ENCODE data around the gene TRAPPC3L. TPM values are rescaled to one million over a fixed set of nuclear protein-coding genes. Genes with fewer than 3 reads are reported as not detected.

TRAPPC3L gene
- total and polyA plus RNA-seq, 2 of the 8 experiments (the other 6 are each of a cell fraction or from before 2014, with no cell fraction given), result not detected

DNA sequence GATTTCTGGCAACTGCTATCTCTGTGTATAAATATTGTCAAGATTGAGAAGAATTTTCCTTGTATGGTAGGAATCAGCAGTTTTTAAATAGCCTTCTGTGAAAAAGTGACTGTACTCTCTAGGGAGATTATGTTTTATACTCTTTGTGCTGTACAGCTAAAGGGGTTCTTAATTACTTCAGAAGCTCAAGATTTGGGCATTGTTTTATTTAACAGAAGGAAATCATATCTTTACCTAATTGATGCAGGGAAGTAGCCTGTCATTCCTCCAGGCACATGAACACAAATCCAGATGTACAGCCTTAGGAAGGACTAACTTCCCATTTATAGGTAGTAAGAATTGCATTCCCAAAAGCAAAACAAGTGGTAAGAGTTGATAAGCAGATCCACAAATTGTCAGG, 32.8 kb downstream of the TRAPPC3L start:
- FAIRE-seq, result no peak

More for the DNA sequence above, 32.8 kb downstream of the TRAPPC3L start:
- no peak for DNase-seq (ENCODE audit: low read depth in 1 of 2, low spot score in 2 of 2)
- Histone ChIP-seq H4K91ac (replicated peaks; ENCODE audit: insufficient read length, low read length) (no peak overlapping the region), H3K79me2 (ENCODE audit: control insufficient read depth in 1 of 2, insufficient read depth in 2 of 2, low read length in 2 of 2) (no peaks in the 10 kb centered on the region), H3K79me1 (ENCODE audit: low read depth, low read length) (no peaks in the 10 kb centered on the region), H2BK20ac (ENCODE audit: low read length) (no peak overlapping the region), H2BK15ac (ENCODE audit: low read length) (no peak overlapping the region), H4K5ac (ENCODE audit: insufficient read length, low read depth, low read length) (no peak overlapping the region), H3K14ac (ENCODE audit: insufficient read length) (no peak overlapping the region), H3K4me2 (ENCODE audit: insufficient read depth in 1 of 2, low read depth in 2 of 2, low read length in 2 of 2) (no peak overlapping the region), H3K9me3 (ENCODE audit: insufficient read depth in 2 of 2, low read depth in 1 of 2, low read length in 1 of 2) (no peaks in the 10 kb centered on the region), H2AK5ac (ENCODE audit: low read depth, low read length) (no peak overlapping the region), H3K18ac (ENCODE audit: extremely low read depth, low read length) (no peak overlapping the region), H3K4me1 (replicated peaks in 1 of 4; ENCODE audit: control insufficient read depth in 3 of 4, insufficient read depth in 4 of 4, low read length in 3 of 4) (peaks cover 0 to 11% (median 4%) of the 10 kb centered on the region in 4 experiments; a peak in 4 of 7 replicates), H3K56ac (replicated peaks; ENCODE audit: insufficient read length, low read depth, low read length) (no peak overlapping the region), H2BK12ac (ENCODE audit: low read depth, low read length) (no peak overlapping the region), H3K4me3 (ENCODE audit: extremely low read depth in 1 of 4, insufficient read depth in 2 of 4, low read depth in 3 of 4, low read length in 4 of 4) (no peak overlapping the region), H4K20me1 (replicated peaks in 1 of 2; ENCODE audit: control insufficient read depth in 1 of 2, insufficient read depth in 2 of 2, low read length in 2 of 2) (no peaks in the 10 kb centered on the region), H3K27ac (ENCODE audit: low read depth, low read length) (no peak overlapping the region), H2BK120ac (replicated peaks; ENCODE audit: low read depth, low read length) (no peak overlapping the region), H3K27me3 (replicated peaks in 1 of 4; ENCODE audit: control insufficient read depth in 3 of 4, extremely low read depth in 1 of 4, insufficient read depth in 3 of 4, low read length in 3 of 4) (peaks cover 0 to 1% (median 0%) of the 10 kb centered on the region in 4 experiments; a peak in 1 of 7 replicates), H3K9ac (replicated peaks in 1 of 4; ENCODE audit: extremely low read depth in 1 of 4, low read depth in 3 of 4, low read length in 3 of 4) (no peak overlapping the region), H3K23ac (ENCODE audit: insufficient read length) (no peak overlapping the region), H3K23me2 (ENCODE audit: low read depth, low read length) (no peaks in the 10 kb centered on the region), H3K36me3 (ENCODE audit: control insufficient read depth in 2 of 4, insufficient read depth in 4 of 4, low read length in 3 of 4) (no peaks in the 10 kb centered on the region), H2BK5ac (ENCODE audit: low read depth, low read length) (no peak overlapping the region), H2AFZ (ENCODE audit: low read length) (no peak overlapping the region), H4K8ac (ENCODE audit: extremely low read depth, insufficient read depth, low read length) (no peak overlapping the region), H3K4ac (replicated peaks; ENCODE audit: insufficient read length, low read depth, low read length) (no peak overlapping the region)
- no peak for TF ChIP-seq EZH2 (IDR thresholded peaks at IDR 0.05; ENCODE audit: low read depth, low read length, severe bottlenecking)
- no peak for TF ChIP-seq POLR2A (IDR thresholded peaks at IDR 0.05; ENCODE audit: control extremely low read depth in 1 of 2, low read depth in 2 of 2, low read length in 2 of 2)
- TF ChIP-seq HDAC2 (IDR thresholded peaks at IDR 0.05; ENCODE audit: borderline replicate concordance in 1 of 2, low read depth in 2 of 2, low read length in 2 of 2), result no peak
- no peak for TF ChIP-seq JUN (IDR thresholded peaks at IDR 0.05; ENCODE audit: low read depth, low read length)
- no peak for TF ChIP-seq POU5F1 (IDR thresholded peaks at IDR 0.05; ENCODE audit: low read depth, low read length)
- TF ChIP-seq RAD21 (IDR thresholded peaks at IDR 0.05 in 1 of 2, conservative IDR thresholded peaks at IDR 0.05 in 1 of 2; ENCODE audit: low read depth in 2 of 2, low read length in 2 of 2), result no peak
- no peak for TF ChIP-seq SIN3A (conservative IDR thresholded peaks at IDR 0.05 in 1 of 2, IDR thresholded peaks at IDR 0.05 in 1 of 2; ENCODE audit: low read depth in 1 of 2, low read length in 2 of 2)
- TF ChIP-seq, protein P1, sequence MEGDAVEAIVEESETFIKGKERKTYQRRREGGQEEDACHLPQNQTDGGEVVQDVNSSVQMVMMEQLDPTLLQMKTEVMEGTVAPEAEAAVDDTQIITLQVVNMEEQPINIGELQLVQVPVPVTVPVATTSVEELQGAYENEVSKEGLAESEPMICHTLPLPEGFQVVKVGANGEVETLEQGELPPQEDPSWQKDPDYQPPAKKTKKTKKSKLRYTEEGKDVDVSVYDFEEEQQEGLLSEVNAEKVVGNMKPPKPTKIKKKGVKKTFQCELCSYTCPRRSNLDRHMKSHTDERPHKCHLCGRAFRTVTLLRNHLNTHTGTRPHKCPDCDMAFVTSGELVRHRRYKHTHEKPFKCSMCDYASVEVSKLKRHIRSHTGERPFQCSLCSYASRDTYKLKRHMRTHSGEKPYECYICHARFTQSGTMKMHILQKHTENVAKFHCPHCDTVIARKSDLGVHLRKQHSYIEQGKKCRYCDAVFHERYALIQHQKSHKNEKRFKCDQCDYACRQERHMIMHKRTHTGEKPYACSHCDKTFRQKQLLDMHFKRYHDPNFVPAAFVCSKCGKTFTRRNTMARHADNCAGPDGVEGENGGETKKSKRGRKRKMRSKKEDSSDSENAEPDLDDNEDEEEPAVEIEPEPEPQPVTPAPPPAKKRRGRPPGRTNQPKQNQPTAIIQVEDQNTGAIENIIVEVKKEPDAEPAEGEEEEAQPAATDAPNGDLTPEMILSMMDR (IDR thresholded peaks at IDR 0.05; ENCODE audit: control extremely low read depth in 1 of 3, insufficient read depth in 1 of 3, low read depth in 1 of 3, low read length in 3 of 3), result no peak
- TF ChIP-seq POLR2AphosphoS5 (IDR thresholded peaks at IDR 0.05; ENCODE audit: low read depth, low read length), result no peak
- POLR2A ChIA-PET (ENCODE audit: partially characterized antibody), result interaction anchor here (1.2 kb wide), 1 partner anchor 226 kb away, joined by 3 read pairs; no protein-coding TSS in a partner anchor
- CTCF ChIA-PET (ENCODE audit: partially characterized antibody), result interaction anchor here (0.9 to 6.0 kb wide), 19 partner anchors 8 to 244 kb away, joined by 3 to 60 read pairs (median 6); no protein-coding TSS in a partner anchor

Measured in H1 (cell line).